ENCODE results near the gene INPP4B.

Gene INPP4B

GRCh38 chr4:142169216-142169615, 676.9 kb downstream of the INPP4B start:
- H3K23ac ChIP-seq (ENCODE audit: low read depth, low read length, poor library complexity), result no peak overlapping the region
- no peaks in the 10 kb centered on the region for H3K27me3 ChIP-seq (ENCODE audit: control insufficient read depth in 3 of 3, insufficient read depth in 3 of 3, low read depth in 1 of 3, low read length in 3 of 3)
- DNase-seq (ENCODE audit: low spot score), result no peak
- H3K36me3 ChIP-seq (replicated peaks in 1 of 2; ENCODE audit: control insufficient read depth in 2 of 2, insufficient read depth in 2 of 2, low read length in 2 of 2), result peaks cover 0 to 7% of the 10 kb centered on the region in 2 donors
- H2AK5ac ChIP-seq (ENCODE audit: low read depth, low read length), result no peak overlapping the region
- no peak overlapping the region for H4K91ac ChIP-seq (ENCODE audit: low read depth, low read length, poor library complexity)
- H3K79me1 ChIP-seq (ENCODE audit: low read depth, low read length), result no peaks in the 10 kb centered on the region
- H2BK15ac ChIP-seq (ENCODE audit: low read length), result no peak overlapping the region
- H2BK12ac ChIP-seq (ENCODE audit: low read length), result no peak overlapping the region
- H3K18ac ChIP-seq (ENCODE audit: low read length), result no peak overlapping the region
- no peak overlapping the region for H4K8ac ChIP-seq (ENCODE audit: low read depth, low read length)
- no peak overlapping the region for H3K27ac ChIP-seq (replicated peaks; ENCODE audit: low read length)
- no peak overlapping the region for H3K9ac ChIP-seq (ENCODE audit: low read depth, low read length, poor library complexity)
- H3K4me2 ChIP-seq (ENCODE audit: insufficient read depth, low read length, poor library complexity, severe bottlenecking), result no peak overlapping the region
- no peaks in the 10 kb centered on the region for H3K4me1 ChIP-seq (ENCODE audit: control insufficient read depth in 2 of 2, insufficient read depth in 1 of 2, low read depth in 1 of 2, low read length in 2 of 2)
- H3K4me3 ChIP-seq (ENCODE audit: low read length in 2 of 2), result no peak overlapping the region
- H3K14ac ChIP-seq (ENCODE audit: low read length), result no peak overlapping the region
- H3K9me3 ChIP-seq (replicated peaks in 1 of 2; ENCODE audit: control insufficient read depth in 2 of 2, insufficient read depth in 1 of 2, low read depth in 1 of 2, low read length in 2 of 2), result no peaks in the 10 kb centered on the region
- no peak overlapping the region for H3K4ac ChIP-seq (ENCODE audit: low read length)
- H2BK120ac ChIP-seq (ENCODE audit: low read depth, low read length), result no peak overlapping the region
- H2AFZ ChIP-seq (ENCODE audit: low read length), result no peak overlapping the region
- no peak overlapping the region for H2BK5ac ChIP-seq (ENCODE audit: low read length)

DNA sequence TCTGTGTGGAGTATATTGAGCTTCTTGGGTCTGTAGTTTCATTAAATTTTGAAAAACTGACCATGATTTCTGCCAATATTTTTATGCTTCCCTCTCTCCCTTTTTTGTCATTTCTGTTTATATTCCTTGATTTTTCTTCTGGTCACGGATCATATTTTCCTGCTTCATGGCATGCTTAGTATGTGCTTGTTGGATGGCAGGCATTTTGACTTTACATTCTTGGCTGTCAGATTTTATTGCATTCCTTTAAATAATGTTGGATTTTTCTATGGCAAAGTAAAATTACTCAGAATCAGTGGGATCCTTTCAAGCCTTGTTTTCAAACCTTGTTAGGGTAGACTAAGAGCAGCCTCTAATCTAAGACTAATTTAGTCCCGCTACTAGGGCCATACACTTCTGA, 677.9 kb downstream of the INPP4B start:
- H3K9me3 ChIP-seq (replicated peaks in 1 of 2; ENCODE audit: control insufficient read depth in 2 of 2, insufficient read depth in 1 of 2, low read depth in 1 of 2, low read length in 2 of 2), result no peaks in the 10 kb centered on the region
- no peak overlapping the region for H3K27ac ChIP-seq (replicated peaks; ENCODE audit: low read length)
- no CpG with 5 or more reads among the region's 2 CpGs for WGBS, 2 donors (ENCODE audit: extremely low coverage in 2 of 2, insufficient read length in 2 of 2, insufficient replicate concordance in 1 of 2)

GRCh38 chr4:142164767-142165500, 681.2 kb downstream of the INPP4B start:
- Histone ChIP-seq H3K27ac (replicated peaks; ENCODE audit: low read length) (no peak overlapping the region), H3K18ac (ENCODE audit: low read length) (no peak overlapping the region), H3K14ac (ENCODE audit: low read length) (no peak overlapping the region), H3K23ac (ENCODE audit: low read depth, low read length, poor library complexity) (no peak overlapping the region), H3K9me3 (replicated peaks in 1 of 2; ENCODE audit: control insufficient read depth in 2 of 2, insufficient read depth in 1 of 2, low read depth in 1 of 2, low read length in 2 of 2) (no peaks in the 10 kb centered on the region), H2BK5ac (ENCODE audit: low read length) (no peak overlapping the region), H2AK5ac (ENCODE audit: low read depth, low read length) (no peak overlapping the region), H2BK12ac (ENCODE audit: low read length) (no peak overlapping the region), H3K36me3 (replicated peaks in 1 of 2; ENCODE audit: control insufficient read depth in 2 of 2, insufficient read depth in 2 of 2, low read length in 2 of 2) (no peaks in the 10 kb centered on the region), H3K4ac (ENCODE audit: low read length) (no peak overlapping the region), H3K9ac (ENCODE audit: low read depth, low read length, poor library complexity) (no peak overlapping the region), H2BK120ac (ENCODE audit: low read depth, low read length) (no peak overlapping the region), H2AFZ (ENCODE audit: low read length) (no peak overlapping the region), H3K4me2 (ENCODE audit: insufficient read depth, low read length, poor library complexity, severe bottlenecking) (no peak overlapping the region), H3K79me1 (ENCODE audit: low read depth, low read length) (no peaks in the 10 kb centered on the region), H3K4me1 (ENCODE audit: control insufficient read depth in 2 of 2, insufficient read depth in 1 of 2, low read depth in 1 of 2, low read length in 2 of 2) (no peaks in the 10 kb centered on the region), H4K91ac (ENCODE audit: low read depth, low read length, poor library complexity) (no peak overlapping the region), H3K27me3 (ENCODE audit: control insufficient read depth in 3 of 3, insufficient read depth in 3 of 3, low read depth in 1 of 3, low read length in 3 of 3) (no peaks in the 10 kb centered on the region), H3K4me3 (ENCODE audit: low read length in 2 of 2) (no peak overlapping the region), H2BK15ac (ENCODE audit: low read length) (no peak overlapping the region), H4K8ac (ENCODE audit: low read depth, low read length) (no peak overlapping the region)
- 100% methylated on average over 1 of the region's 4 CpGs; no CpG with 5 or more reads in 1 of the 2 donors for WGBS, 2 donors (ENCODE audit: extremely low coverage in 2 of 2, insufficient read length in 2 of 2, insufficient replicate concordance in 1 of 2)
- no peak for DNase-seq (ENCODE audit: low spot score)

More for the DNA sequence above, 677.9 kb downstream of the INPP4B start:
- H4K91ac ChIP-seq (ENCODE audit: low read depth, low read length, poor library complexity), result no peak overlapping the region
- no peak overlapping the region for H3K9ac ChIP-seq (ENCODE audit: low read depth, low read length, poor library complexity)
- H3K23ac ChIP-seq (ENCODE audit: low read depth, low read length, poor library complexity), result no peak overlapping the region
- H2BK15ac ChIP-seq (ENCODE audit: low read length), result no peak overlapping the region
- peaks cover 0 to 7% of the 10 kb centered on the region in 2 donors for H3K36me3 ChIP-seq (replicated peaks in 1 of 2; ENCODE audit: control insufficient read depth in 2 of 2, insufficient read depth in 2 of 2, low read length in 2 of 2)
- no peak for DNase-seq (ENCODE audit: low spot score)
- no peak overlapping the region for H3K4ac ChIP-seq (ENCODE audit: low read length)
- H2BK120ac ChIP-seq (ENCODE audit: low read depth, low read length), result no peak overlapping the region
- no peak overlapping the region for H3K4me3 ChIP-seq (ENCODE audit: low read length in 2 of 2)
- no peaks in the 10 kb centered on the region for H3K4me1 ChIP-seq (ENCODE audit: control insufficient read depth in 2 of 2, insufficient read depth in 1 of 2, low read depth in 1 of 2, low read length in 2 of 2)
- no peak overlapping the region for H3K18ac ChIP-seq (ENCODE audit: low read length)
- H4K8ac ChIP-seq (ENCODE audit: low read depth, low read length), result no peak overlapping the region
- no peak overlapping the region for H3K4me2 ChIP-seq (ENCODE audit: insufficient read depth, low read length, poor library complexity, severe bottlenecking)
- H3K27me3 ChIP-seq (ENCODE audit: control insufficient read depth in 3 of 3, insufficient read depth in 3 of 3, low read depth in 1 of 3, low read length in 3 of 3), result no peaks in the 10 kb centered on the region
- no peak overlapping the region for H2BK12ac ChIP-seq (ENCODE audit: low read length)
- H3K14ac ChIP-seq (ENCODE audit: low read length), result no peak overlapping the region
- no peaks in the 10 kb centered on the region for H3K79me1 ChIP-seq (ENCODE audit: low read depth, low read length)
- H2AK5ac ChIP-seq (ENCODE audit: low read depth, low read length), result no peak overlapping the region
- H2BK5ac ChIP-seq (ENCODE audit: low read length), result no peak overlapping the region
- H2AFZ ChIP-seq (ENCODE audit: low read length), result no peak overlapping the region

- H3K27ac ChIP-seq (replicated peaks; ENCODE audit: low read length), result no peak overlapping the region
- H3K4me1 ChIP-seq (ENCODE audit: control insufficient read depth in 2 of 2, insufficient read depth in 1 of 2, low read depth in 1 of 2, low read length in 2 of 2), result no peaks in the 10 kb centered on the region
- no peak overlapping the region for H2AFZ ChIP-seq (ENCODE audit: low read length)
- H4K91ac ChIP-seq (ENCODE audit: low read depth, low read length, poor library complexity), result no peak overlapping the region
- no peaks in the 10 kb centered on the region for H3K9me3 ChIP-seq (replicated peaks in 1 of 2; ENCODE audit: control insufficient read depth in 2 of 2, insufficient read depth in 1 of 2, low read depth in 1 of 2, low read length in 2 of 2)
- no peak overlapping the region for H4K8ac ChIP-seq (ENCODE audit: low read depth, low read length)
- H3K79me1 ChIP-seq (ENCODE audit: low read depth, low read length), result no peaks in the 10 kb centered on the region
- no peaks in the 10 kb centered on the region for H3K36me3 ChIP-seq (replicated peaks in 1 of 2; ENCODE audit: control insufficient read depth in 2 of 2, insufficient read depth in 2 of 2, low read length in 2 of 2)
- no peak overlapping the region for H3K18ac ChIP-seq (ENCODE audit: low read length)
- no peak overlapping the region for H3K4me2 ChIP-seq (ENCODE audit: insufficient read depth, low read length, poor library complexity, severe bottlenecking)
- no peak overlapping the region for H2BK12ac ChIP-seq (ENCODE audit: low read length)
- no peak overlapping the region for H3K4me3 ChIP-seq (ENCODE audit: low read length in 2 of 2)
- H3K9ac ChIP-seq (ENCODE audit: low read depth, low read length, poor library complexity), result no peak overlapping the region
- H2BK120ac ChIP-seq (ENCODE audit: low read depth, low read length), result no peak overlapping the region
- H2AK5ac ChIP-seq (ENCODE audit: low read depth, low read length), result no peak overlapping the region
- H3K27me3 ChIP-seq (ENCODE audit: control insufficient read depth in 3 of 3, insufficient read depth in 3 of 3, low read depth in 1 of 3, low read length in 3 of 3), result no peaks in the 10 kb centered on the region
- no CpG with 5 or more reads among the region's 3 CpGs for WGBS, 2 donors (ENCODE audit: extremely low coverage in 2 of 2, insufficient read length in 2 of 2, insufficient replicate concordance in 1 of 2)
- no peak for DNase-seq (ENCODE audit: low spot score)
- no peak overlapping the region for H3K14ac ChIP-seq (ENCODE audit: low read length)
- no peak overlapping the region for H2BK5ac ChIP-seq (ENCODE audit: low read length)
- no peak overlapping the region for H2BK15ac ChIP-seq (ENCODE audit: low read length)
- H3K4ac ChIP-seq (ENCODE audit: low read length), result no peak overlapping the region
- H3K23ac ChIP-seq (ENCODE audit: low read depth, low read length, poor library complexity), result no peak overlapping the region
These were observed 685.0 kb downstream of the INPP4B start for GRCh38 chr4:142161086-142161485.
